GM18508 (cell line): ENCODE data around the gene TSR3.
A peak's percentile ranks its signal among the peaks of the same experiment; 100 is the strongest.

Source experiments
- ATAC-seq: cut with Tn5 transposase; IDR thresholded peaks from one replicate; pipeline ENCODE4 v1.9.1; 2021; ENCODE audit warnings: moderate number of reproducible peaks; ENCODE audit not compliant: insufficient read depth, unreplicated experiment

The TSR3 gene

DNA sequence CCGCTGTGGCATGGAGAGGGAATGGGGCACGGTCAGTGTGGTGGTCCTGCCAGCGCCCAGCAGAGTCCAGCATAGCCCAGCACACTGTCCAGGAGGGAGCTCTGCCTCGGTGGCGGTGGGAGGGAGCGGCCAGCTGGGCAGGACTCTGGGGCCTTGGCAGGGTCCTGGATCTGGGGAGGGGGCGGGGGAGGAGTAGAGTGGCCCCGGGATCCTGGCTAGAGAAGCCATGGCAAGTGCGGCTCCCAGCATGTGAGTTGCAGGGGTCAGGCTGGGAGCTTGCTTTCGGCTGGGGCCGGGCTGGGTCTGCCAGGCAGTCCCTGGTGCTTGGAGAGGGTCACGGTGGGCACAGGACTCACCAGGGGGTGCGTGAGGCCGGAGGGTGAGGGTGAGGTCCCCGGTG is 3.9 kb upstream of the TSR3 start:
- ATAC-seq, result no peak

- no peak for ATAC-seq
Observed at GRCh38 chr16:1354815-1355540, 3.3 kb upstream of the TSR3 start.

DNA sequence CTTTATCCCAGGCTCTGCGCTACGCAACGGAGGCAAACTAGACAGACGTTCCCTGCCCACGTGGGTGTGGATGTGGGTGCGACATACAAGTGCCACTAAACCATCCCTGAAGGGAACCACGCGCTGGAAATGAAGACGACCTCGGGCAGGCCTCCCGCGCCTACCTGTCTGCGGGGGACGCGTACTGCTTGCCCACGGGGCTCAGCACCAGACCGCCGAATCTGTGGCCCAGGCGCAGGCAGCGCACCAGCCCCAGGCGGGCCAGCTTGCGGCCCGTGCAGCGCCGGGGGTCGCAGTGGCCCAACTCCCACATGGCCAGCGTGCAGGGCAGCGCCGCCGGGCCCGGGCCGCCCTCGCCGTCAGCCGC is 480 bp downstream of the TSR3 start:
- ATAC-seq, result no peak

DNA sequence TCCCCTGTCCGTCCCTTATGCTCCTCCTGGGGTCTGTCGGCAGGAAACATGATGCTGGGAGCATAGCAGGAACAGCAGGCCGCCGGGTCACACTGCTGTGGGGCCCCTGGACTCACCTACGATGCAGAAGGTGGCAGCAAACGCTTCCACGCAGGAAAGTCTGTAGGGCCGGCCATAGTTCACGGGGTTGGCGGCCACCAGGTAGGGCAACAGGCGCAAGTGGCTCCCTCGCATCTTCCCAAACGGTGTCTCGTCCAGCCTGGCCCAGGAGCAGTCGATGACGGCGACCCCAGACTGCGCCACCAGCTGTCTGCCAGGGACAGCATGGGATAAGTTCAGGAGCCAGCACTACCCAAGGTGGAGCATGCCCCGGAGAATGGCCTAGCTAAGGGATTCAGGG is 987 bp downstream of the TSR3 start:
- ATAC-seq, result no peak

DNA sequence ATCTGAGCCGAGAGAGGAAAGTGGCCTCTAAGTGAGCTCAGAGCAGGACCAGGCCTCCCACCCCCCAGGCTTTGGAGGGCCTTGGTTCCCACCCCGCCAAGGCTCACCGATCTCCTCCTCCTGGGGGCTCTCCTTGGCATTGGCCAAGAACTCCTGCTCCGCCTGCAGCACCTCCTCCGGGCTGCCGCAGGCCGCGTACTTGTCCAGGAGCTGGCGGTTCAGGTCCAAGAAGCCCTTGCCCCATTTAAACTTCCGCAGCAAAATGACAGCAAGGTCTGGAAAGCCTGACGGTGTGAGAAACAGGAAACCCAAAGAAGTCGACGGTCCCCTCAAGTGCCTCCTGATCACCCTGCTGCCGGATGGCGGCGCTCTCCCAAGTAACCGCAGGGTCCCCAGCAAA is 1.7 kb downstream of the TSR3 start:
- no peak for ATAC-seq

- no peak for ATAC-seq
Observed at GRCh38 chr16:1349351-1349750, 2.3 kb downstream of the TSR3 start.

- no peak for ATAC-seq
Observed at GRCh38 chr16:1348926-1349325, 2.8 kb downstream of the TSR3 start.

DNA sequence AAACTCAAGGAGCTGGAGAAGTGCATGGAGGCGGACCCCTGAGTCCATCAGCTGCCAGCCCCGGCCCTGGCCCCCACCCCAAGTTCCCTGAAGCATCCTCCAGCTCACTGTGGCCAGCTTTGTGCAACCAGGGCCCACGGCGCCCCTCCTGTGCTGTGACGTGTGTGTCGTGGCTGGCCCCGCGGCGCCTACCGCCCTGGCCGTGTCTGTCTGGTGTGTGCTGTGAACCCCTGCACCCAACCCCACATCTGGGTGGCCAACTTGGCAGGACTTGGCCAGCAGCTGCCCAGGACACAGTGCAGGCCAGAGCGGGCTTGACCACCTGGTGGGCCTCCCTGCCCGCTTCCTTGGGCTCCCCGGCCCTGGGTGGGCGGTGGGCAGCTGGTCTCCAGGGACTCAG is 3.2 kb downstream of the TSR3 start:
- no peak for ATAC-seq

GRCh38 chr16:1347962-1348361 is 3.7 kb downstream of the TSR3 start:
- no peak for ATAC-seq

DNA sequence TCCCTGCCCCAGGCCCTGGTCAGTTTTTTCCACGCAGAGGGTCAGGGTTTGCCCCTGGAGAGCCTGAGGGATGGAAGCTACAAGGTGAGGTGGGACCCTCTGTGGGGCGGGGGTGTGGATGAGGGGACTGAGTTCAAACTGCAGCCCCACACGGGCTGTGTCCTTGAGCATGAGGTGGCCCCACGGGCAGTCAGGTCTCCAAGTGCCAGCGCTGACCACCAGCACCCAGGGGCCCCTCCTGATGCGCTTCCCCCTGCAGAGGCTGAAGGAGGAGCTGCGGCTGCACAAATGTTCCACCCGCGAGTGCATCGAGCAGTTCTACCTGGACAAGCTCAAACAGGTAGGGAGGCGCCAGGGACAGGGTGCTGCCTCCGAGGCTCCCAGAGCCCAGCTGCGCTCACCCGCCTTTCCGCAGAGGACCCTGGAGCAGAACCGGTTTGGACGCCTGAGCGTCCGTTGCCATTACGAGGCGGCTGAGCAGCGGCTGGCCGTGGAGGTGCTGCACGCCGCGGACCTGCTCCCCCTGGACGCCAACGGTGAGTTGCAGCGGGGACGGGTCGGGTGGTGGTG is 4.3 kb downstream of the TSR3 start:
- no peak for ATAC-seq

DNA sequence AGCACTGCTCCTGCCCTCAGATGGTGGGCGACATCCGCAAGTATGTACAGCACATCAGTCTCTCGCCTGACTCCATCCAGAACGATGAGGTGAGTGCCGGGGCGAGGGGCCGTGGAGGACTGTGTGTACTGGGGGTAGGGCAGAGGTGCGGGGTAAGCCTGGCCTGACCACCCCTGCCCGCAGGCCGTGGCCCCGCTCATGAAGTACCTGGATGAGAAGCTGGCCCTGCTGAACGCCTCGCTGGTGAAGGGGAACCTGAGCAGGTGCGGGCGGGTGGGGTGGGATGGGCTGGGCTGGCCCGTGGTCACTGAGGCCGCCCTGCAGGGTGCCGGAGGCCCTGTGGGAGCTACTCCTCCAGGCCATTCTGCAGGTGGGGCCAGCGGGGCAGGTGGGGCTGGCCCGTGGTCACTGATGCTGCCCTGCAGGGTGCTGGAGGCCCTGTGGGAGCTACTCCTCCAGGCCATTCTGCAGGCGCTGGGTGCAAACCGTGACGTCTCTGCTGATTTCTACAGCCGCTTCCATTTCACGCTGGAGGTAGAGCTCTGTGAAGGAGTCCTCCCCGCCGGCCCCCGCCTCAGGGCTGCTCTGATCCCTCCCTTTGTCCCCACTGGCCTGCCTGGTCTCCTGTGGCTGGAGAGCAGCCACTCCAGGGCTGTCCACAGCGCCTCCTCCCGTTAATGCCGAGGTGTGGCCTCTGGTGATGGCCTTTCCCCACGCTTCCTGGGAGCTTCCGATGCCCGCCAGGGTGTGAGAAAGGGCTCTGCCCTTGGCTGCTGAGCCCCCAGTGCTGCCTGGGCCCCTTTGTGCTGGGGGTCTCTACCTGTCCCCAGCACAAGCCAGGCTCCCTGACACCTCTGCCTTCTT is 5.0 kb downstream of the TSR3 start:
- ATAC-seq, result no peak

DNA sequence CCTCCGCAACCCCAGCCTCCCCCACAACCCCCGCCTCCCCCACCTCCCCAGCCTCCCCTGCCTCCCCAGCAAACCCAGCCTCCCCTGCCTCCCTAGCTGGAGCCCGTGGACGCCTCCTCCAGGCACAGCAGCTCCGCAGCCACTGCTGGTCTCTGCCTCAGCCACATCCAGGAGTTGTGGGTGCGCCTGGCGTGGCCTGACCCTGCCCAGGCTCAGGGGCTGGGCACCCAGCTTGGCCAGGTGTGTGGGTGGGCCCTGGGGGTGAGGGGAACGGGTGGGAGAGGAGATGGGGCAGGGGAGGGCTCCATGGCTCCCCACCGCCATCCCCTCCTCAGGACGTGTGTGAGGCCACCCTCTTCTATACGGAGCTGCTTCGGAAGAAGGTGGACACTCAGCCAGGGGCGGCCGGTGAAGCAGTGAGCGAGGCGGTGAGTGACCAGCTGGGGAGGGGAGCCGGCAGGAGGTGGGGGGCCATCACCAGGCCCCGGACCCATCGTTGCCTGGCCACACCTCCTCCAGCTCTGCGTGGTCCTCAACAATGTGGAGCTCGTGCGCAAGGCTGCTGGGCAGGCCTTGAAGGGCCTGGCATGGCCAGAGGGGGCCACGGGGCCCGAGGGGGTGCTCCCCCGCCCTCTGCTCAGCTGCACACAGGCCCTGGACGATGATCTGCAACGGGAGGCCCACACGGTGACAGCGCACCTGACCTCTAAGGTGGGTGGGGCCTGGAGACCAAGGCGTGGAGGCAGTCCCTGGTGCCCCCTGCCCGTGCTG is 5.8 kb downstream of the TSR3 start:
- no peak for ATAC-seq

DNA sequence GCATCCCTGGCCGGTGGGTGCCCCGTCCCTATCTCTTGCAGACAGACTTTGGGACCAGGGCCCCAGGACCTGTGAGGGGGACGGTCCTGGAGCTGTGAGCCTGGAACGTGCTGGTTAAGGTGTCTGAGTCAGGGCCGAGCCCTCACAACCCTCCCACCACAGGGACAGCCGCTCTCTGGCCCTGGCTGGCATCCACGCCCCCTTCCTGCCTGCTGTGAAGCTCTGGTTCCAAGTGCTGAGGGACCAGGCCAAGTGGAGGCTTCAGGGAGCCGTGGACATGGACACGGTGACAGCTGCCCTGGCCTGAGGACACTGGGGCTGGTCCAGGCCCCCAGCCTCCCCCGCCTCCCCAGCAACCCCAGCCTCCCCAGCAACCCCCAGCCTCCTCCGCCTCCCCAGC is 6.6 kb downstream of the TSR3 start:
- ATAC-seq, result no peak

GRCh38 chr16:1344499-1344898 is 7.2 kb downstream of the TSR3 start:
- no peak for ATAC-seq

DNA sequence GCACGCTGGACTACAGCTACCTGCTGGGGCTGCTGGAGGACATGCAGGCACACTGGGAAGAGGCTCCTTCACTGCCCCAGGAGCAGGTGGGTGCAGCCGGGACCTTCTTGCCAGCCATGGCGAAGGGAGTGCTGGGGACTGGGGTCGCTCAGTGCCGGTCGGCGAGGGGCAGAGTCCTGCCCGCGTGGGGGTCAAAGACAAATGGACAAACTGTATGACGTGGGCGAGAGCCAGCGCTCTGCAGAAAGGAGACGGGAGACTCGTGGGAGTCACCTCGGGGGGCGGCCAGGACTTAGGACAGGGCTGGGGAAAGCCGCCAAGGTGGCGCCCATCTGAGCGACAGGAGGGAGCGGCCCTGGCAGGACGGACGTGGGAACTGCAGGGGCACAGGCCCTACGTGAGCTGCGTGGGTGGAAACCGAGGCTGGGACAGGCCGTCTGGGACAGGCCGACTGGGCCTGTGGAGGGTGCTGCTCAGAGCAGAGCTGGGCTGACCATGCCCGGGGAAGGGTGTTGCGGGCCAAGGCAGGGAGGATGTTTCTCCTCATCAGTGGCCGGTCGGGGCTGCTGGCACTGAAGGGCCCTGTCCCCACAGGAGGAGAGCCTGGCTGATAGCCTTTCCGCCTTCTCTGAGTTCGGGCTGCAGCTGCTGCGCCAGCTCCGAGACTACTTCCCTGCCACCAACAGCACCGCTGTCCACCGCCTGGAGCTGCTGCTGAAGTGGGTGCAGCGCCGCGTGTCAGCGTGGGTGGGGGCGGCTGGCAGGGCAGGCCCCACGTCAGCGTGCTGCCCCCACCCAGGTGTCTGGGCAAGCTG is 8.0 kb downstream of the TSR3 start:
- no peak for ATAC-seq

DNA sequence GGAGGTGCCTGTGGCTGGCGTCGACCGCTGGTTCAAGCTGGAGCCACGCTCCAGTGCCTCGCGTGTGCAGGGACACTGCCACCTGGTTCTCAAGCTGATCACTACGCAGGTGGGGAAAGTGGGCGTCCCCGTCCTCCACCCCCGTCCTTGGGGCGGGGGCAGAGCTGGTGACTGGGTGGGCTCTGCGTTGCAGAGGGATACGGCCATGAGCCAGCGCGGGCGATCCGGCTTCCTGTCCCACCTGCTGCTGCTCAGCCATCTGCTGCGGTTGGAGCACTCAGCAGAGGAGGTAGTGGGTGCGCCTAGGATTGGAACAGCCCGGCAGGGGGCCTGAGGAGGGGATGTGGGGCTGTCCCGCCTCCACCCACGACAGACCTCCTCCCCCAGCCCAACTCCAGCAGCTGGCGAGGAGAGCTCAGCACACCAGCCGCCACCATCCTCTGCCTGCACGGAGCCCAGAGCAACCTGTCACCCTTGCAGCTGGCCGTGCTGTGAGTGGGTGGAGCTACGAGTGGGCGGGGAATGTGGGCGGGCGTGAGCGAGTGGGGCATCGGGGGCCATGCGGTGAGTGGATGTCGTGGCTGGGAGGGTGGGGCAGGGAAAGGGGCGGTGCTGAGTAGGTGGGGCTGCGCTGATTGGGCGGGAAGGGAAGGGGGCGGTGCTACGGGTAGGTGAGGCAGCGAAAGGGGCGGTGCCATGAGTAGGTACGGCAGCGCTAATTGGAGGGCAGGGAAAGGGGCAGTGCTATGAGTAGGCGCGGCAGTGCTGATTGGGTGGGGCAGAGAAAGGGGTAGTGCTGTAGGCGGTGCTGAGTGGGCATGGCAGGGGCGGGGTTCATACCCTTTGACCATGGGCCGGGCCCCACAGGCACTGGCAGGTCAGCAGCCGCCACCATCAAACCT is 8.9 kb downstream of the TSR3 start:
- peak; percentile 55 for ATAC-seq

DNA sequence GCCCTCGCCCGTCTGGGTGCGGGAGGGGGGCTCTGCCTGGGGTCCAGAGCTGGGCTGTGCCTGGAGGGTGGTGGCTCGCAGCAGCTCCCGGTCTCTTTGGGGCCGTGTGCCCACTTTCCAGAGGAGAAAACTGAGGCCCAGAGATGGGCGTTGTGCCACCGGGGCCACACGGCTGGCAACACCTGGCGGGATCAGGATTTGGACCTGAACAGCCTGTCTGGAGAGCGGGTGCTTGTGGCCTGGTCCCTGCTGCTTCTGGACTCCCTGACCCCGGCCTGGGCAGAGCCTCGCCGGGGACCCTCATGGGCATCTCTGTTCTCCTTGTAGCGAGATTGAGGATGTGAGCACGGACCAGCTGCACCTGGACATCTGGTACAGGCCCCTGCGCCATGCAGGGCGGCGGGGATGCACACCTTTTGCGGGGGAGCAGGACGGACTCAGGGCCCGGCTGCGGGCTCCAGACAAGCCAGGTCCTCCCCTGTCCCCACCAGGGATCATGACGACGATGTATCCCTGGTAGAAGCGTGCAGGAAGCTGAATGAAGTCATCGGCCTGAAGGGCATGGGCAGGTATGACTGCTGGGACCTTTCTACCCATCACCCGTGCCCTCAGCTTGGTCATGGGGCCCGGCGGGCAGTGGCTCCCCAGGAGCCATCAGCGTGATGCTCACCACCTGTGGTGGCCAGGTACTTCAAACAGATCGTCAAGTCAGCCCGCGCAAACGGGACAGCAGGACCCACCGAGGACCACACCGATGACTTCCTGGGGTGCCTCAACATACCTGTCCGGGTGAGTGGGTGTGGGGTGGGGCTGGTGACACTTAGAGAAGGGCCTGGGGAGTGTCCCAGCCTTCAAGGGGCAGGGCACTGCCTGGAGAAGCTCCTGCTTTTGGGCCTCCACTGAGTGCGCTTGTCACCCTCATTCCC is 9.9 kb downstream of the TSR3 start:
- ATAC-seq, result no peak
